Astrocyte of the spinal cord (primary cell): Measurements from ENCODE around the gene POGZ.
A peak's percentile ranks its signal among the peaks of the same experiment; 100 is the strongest.
"Not testable (repeated sequence)": the region's sequence is repeated elsewhere in the genome, so short reads cannot be mapped to it uniquely, and the experiment has no call there.

Experiments
- DNase-seq: peaks from one replicate; pipeline ENCODE4 v3.0.0; 2011; ENCODE audit warnings: low read depth, low spot score
- H3K4me3 ChIP-seq: 2 replicates; pipeline ENCODE4 v1.5.1; 2011; ENCODE audit warnings: low read depth, mild to moderate bottlenecking, low read length, moderate library complexity
- CTCF ChIP-seq: IDR thresholded peaks from 2 replicates; pipeline ENCODE4 v1.5.1; 2012; ENCODE audit warnings: low read depth, mild to moderate bottlenecking, low read length, inconsistent platforms
- in situ Hi-C: cut with HindIII; loops from 2 replicates; pipeline ENCODE4 v1.10.0; 2017; ENCODE audit warnings: low sequenced_read_pairs

POGZ gene

GRCh38 chr1:151399324-151400171 lies 59.7 kb downstream of the POGZ start, which contains the start of gene PSMB4:
TSS of gene PSMB4 (plus strand) at chr1:151399573. CDS start at chr1:151399588, 15 bp downstream.
- in situ Hi-C loops, result no loop called here
- peak; percentile 32 for TF ChIP-seq CTCF
- peak; percentile 92 for DNase-seq
- H3K4me3 ChIP-seq, result peak within 1 kb of the TSS; percentile 90

- H3K4me3 ChIP-seq, in situ Hi-C loops, DNase-seq: not testable (repeated sequence)
These were observed 63.0 kb downstream of the POGZ start for GRCh38 chr1:151396265-151396664.

- TF ChIP-seq CTCF, result no peak
- no peak overlapping the region for H3K4me3 ChIP-seq
- no peak for DNase-seq
- in situ Hi-C loops, result no loop called here
These were observed 65.7 kb downstream of the POGZ start for GRCh38 chr1:151393583-151393982.

GRCh38 chr1:151391079-151391563 lies 68.2 kb downstream of the POGZ start:
- in situ Hi-C loops, result no loop called here
- H3K4me3 ChIP-seq, result no peak overlapping the region
- no peak for TF ChIP-seq CTCF
- no peak for DNase-seq

DNA sequence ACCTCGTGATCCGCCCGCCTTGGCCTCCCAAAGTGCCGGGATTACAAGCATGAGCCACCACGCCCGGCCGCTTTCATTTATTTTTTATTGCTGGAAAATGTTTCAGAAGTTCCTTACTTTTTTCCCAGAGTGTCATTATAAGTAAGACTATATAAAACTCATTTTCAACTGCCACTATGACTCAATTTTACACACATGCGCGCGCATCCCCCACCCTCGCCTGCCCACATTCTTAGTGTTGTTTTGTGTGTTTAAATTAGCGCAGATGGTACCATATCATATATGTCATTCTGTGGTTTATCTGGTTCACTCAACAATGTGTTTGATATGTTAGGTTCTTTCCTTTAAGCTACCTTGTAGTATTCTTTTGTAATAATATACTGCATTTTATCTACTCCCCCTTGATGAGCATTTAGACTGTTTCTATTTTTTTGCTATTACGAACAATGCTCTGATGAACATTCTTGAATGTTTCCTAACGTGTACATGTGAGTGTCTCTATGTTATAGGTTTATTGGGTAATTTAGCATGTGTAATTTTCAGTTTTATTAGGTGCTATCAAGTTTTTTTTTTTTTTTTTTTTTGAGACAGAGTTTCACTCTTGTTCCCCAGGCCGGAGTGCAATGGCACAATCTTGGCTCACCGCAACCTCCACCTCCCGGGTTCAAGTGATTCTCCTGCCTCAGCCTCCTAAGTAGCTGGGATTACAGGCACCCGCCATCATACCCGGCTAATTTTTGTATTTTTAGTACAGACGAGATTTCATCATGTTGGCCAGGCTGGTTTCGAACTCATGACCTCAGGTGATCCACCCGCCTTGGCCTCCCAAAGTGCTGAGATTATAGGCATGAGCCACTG lies 68.8 kb downstream of the POGZ start:
- in situ Hi-C loops, H3K4me3 ChIP-seq, DNase-seq: not testable (repeated sequence)

GRCh38 chr1:151386002-151386401 lies 73.3 kb downstream of the POGZ start:
- no peak for DNase-seq
- H3K4me3 ChIP-seq, result no peak overlapping the region
- in situ Hi-C loops, result no loop called here
- TF ChIP-seq CTCF, result no peak

DNA sequence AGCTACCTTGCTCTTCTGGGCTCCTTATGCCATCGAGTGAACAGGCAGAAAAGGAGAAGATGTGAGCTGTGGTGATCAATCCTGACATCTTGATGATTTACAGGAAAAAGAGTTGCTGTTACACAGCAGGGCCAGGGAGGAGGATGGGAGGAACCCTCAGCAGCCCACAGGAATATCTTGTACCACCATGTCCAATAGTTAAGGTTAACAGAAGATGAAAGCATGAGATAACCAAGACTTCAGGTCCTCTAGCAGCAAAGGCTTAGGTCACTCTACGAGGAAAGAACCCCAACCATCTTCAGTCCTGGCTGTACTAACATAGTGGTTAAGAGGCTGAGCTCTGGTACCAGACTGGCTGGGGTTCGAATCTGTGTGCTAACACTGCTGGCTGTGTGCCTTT lies 74.7 kb downstream of the POGZ start:
- in situ Hi-C loops, result no loop called here
- TF ChIP-seq CTCF, result no peak
- DNase-seq, result no peak
- no peak overlapping the region for H3K4me3 ChIP-seq
